CD4-positive, CD25-positive, alpha-beta regulatory T cell (primary cell): ENCODE results near the gene RNASE1. TPM values are rescaled to one million over a fixed set of nuclear protein-coding genes. Genes with fewer than 3 reads are reported as not detected.
A peak's percentile ranks its signal among the peaks of the same experiment; 100 is the strongest.
"Not testable (repeated sequence)": the region's sequence is repeated elsewhere in the genome, so short reads cannot be mapped to it uniquely, and the experiment has no call there.

Experiments
- ATAC-seq, 2 donors: fragments of 150-1000 bp; cut with Tn5 transposase; one replicate each; pipeline ENCODE4 v1.10.0; 2021; ENCODE audit warnings: low read depth in 2 of 2, moderate number of reproducible peaks in 2 of 2, moderate library complexity in 1 of 2
- DNase-seq, 3 donors: peaks; one replicate each; pipeline versions ENCODE4 v3.0.0 to v3.0.0-alpha.2; 2012 to 2022; ENCODE audit warnings: mixed read lengths in 1 of 3
- H3K27ac ChIP-seq: one replicate; pipeline ENCODE4 v1.7.0; 2013; ENCODE audit warnings: mild to moderate bottlenecking, low read length; ENCODE audit not compliant: insufficient read depth, poor library complexity, severe bottlenecking
- H3K27me3 ChIP-seq: one replicate; pipeline ENCODE4 v1.7.0; 2013; ENCODE audit warnings: low read length; ENCODE audit not compliant: control insufficient read depth, insufficient read depth
- H3K36me3 ChIP-seq: one replicate; pipeline ENCODE4 v1.7.0; 2013; ENCODE audit warnings: mild to moderate bottlenecking, low read length, moderate library complexity; ENCODE audit not compliant: control insufficient read depth, insufficient read depth
- H3K4me1 ChIP-seq: 2 replicates; pipeline ENCODE4 v1.7.0; 2013; ENCODE audit warnings: mild to moderate bottlenecking, low read length; ENCODE audit not compliant: insufficient read depth, control insufficient read depth, poor library complexity, severe bottlenecking
- H3K4me3 ChIP-seq: one replicate; pipeline ENCODE4 v1.7.0; 2013; ENCODE audit warnings: low read depth, mild to moderate bottlenecking, low read length, moderate library complexity
- H3K9me3 ChIP-seq, 2 experiments: 1 replicate in 1 of 2; 2 replicates in 1 of 2; pipeline ENCODE4 v1.7.0; 2013; ENCODE audit warnings: low read length in 2 of 2, mild to moderate bottlenecking in 1 of 2, moderate library complexity in 1 of 2; ENCODE audit not compliant: control insufficient read depth in 2 of 2
- H3K27ac Mint-ChIP-seq, 3 donors: one replicate each; pipeline ENCODE4 v1.8.0; 2020 to 2022; ENCODE audit warnings: mild to moderate bottlenecking in 3 of 3, mixed read lengths in 3 of 3, moderate library complexity in 2 of 3
- H3K27me3 Mint-ChIP-seq: one replicate; pipeline ENCODE4 v1.8.0; 2022; ENCODE audit warnings: mild to moderate bottlenecking, mixed read lengths
- H3K36me3 Mint-ChIP-seq: one replicate; pipeline ENCODE4 v1.8.0; 2020; ENCODE audit warnings: mixed read lengths
- H3K4me1 Mint-ChIP-seq, 4 donors: one replicate each; pipeline ENCODE4 v1.8.0; 2020 to 2022; ENCODE audit warnings: mixed read lengths in 4 of 4, mild to moderate bottlenecking in 1 of 4
- H3K4me3 Mint-ChIP-seq, 4 donors: one replicate each; pipeline ENCODE4 v1.8.0; 2020 to 2022; ENCODE audit warnings: mild to moderate bottlenecking in 4 of 4, mixed read lengths in 4 of 4, moderate library complexity in 3 of 4
- H3K9me3 Mint-ChIP-seq, 7 donors: one replicate each; pipeline ENCODE4 v1.8.0; 2020 to 2022; ENCODE audit warnings: mixed read lengths in 7 of 7, mild to moderate bottlenecking in 3 of 7, moderate library complexity in 2 of 7
- polyA plus RNA-seq, 4 donors: library from polyadenylated mRNA; unstranded; fragments of 300-500 nt; fragmentation: Illumina TruSeq; gene quantifications; one replicate each; pipeline ENCODE4 v1.2.3, GENCODE V29; 2021
- total RNA-seq: library from RNA; stranded (reverse); gene quantifications from one replicate; pipeline ENCODE4 v1.2.3, GENCODE V29; 2022

RNASE1 gene
- total and polyA plus RNA-seq, 5 donors from 2014 or later: not detected

GRCh38 chr14:20820063-20820904 lies 17.6 kb upstream of the RNASE1 start:
- Mint-ChIP-seq H3K4me3 (no peak overlapping the region), H3K9me3 (peaks cover 0 to 2% (median 0%) of the 10 kb centered on the region in 7 donors), H3K36me3 (no peaks in the 10 kb centered on the region), H3K27me3 (peaks cover 16% of the 10 kb centered on the region), H3K27ac (no peak overlapping the region), H3K4me1 (peaks cover 0 to 3% (median 0%) of the 10 kb centered on the region in 4 donors)
- Histone ChIP-seq H3K4me1 (no peaks in the 10 kb centered on the region), H3K9me3 (no peaks in the 10 kb centered on the region), H3K4me3 (no peak overlapping the region), H3K27ac (no peak overlapping the region), H3K27me3 (no peaks in the 10 kb centered on the region), H3K36me3 (no peaks in the 10 kb centered on the region)
- ATAC-seq (no peak), DNase-seq (no peak)

GRCh38 chr14:20818861-20819260 lies 16.2 kb upstream of the RNASE1 start:
- Histone ChIP-seq H3K9me3 (no peaks in the 10 kb centered on the region), H3K36me3 (no peaks in the 10 kb centered on the region), H3K27me3 (no peaks in the 10 kb centered on the region), H3K4me1 (no peaks in the 10 kb centered on the region), H3K4me3 (no peak overlapping the region), H3K27ac (no peak overlapping the region)
- Mint-ChIP-seq H3K27me3 (peaks cover 16% of the 10 kb centered on the region), H3K9me3 (peaks cover 0 to 2% (median 0%) of the 10 kb centered on the region in 7 donors), H3K36me3 (no peaks in the 10 kb centered on the region), H3K4me1 (peaks cover 0 to 3% (median 0%) of the 10 kb centered on the region in 4 donors), H3K4me3 (no peak overlapping the region), H3K27ac (no peak overlapping the region)
- DNase-seq: no peak
- ATAC-seq: no peak

- H3K4me3 Mint-ChIP-seq, DNase-seq, H3K9me3 Mint-ChIP-seq, H3K36me3 ChIP-seq, H3K27ac ChIP-seq, H3K27ac Mint-ChIP-seq, H3K4me1 Mint-ChIP-seq, H3K9me3 ChIP-seq, H3K4me1 ChIP-seq, H3K36me3 Mint-ChIP-seq, ATAC-seq, H3K4me3 ChIP-seq, H3K27me3 ChIP-seq: not testable (repeated sequence)
- peaks cover 14% of the 10 kb centered on the region for H3K27me3 Mint-ChIP-seq
Observed at GRCh38 chr14:20815946-20816345, 13.3 kb upstream of the RNASE1 start.

GRCh38 chr14:20811986-20812975 lies 9.6 kb upstream of the RNASE1 start:
- Mint-ChIP-seq H3K36me3 (no peaks in the 10 kb centered on the region), H3K27me3 (peaks cover 4% of the 10 kb centered on the region), H3K4me3 (no peak overlapping the region), H3K9me3 (peaks cover 0 to 1% (median 0%) of the 10 kb centered on the region in 7 donors), H3K27ac (no peak overlapping the region), H3K4me1 (peaks cover 0 to 3% (median 0%) of the 10 kb centered on the region in 4 donors)
- Histone ChIP-seq H3K27me3 (peaks cover 9% of the 10 kb centered on the region), H3K9me3 (no peaks in the 10 kb centered on the region), H3K27ac (no peak overlapping the region), H3K36me3 (no peaks in the 10 kb centered on the region), H3K4me1 (no peaks in the 10 kb centered on the region), H3K4me3 (no peak overlapping the region)
- DNase-seq: no peak
- ATAC-seq: no peak

- no peaks in the 10 kb centered on the region for H3K36me3 Mint-ChIP-seq
- DNase-seq: no peak
- no peaks in the 10 kb centered on the region for H3K4me1 Mint-ChIP-seq
- peak overlapping the region in 1 of 3 donors; percentile 0 for H3K27ac Mint-ChIP-seq
- no peaks in the 10 kb centered on the region for H3K4me1 ChIP-seq
- H3K36me3 ChIP-seq: no peaks in the 10 kb centered on the region
- no peak overlapping the region for H3K27ac ChIP-seq
- no peak for ATAC-seq
- no peaks in the 10 kb centered on the region for H3K9me3 ChIP-seq
- H3K27me3 Mint-ChIP-seq: peaks cover 4% of the 10 kb centered on the region
- H3K4me3 ChIP-seq: no peak overlapping the region
- no peak overlapping the region for H3K4me3 Mint-ChIP-seq
- H3K27me3 ChIP-seq: peaks cover 15% of the 10 kb centered on the region
- H3K9me3 Mint-ChIP-seq: no peaks in the 10 kb centered on the region
Observed at GRCh38 chr14:20809917-20810316, 7.3 kb upstream of the RNASE1 start.

- DNase-seq: no peak
- Histone ChIP-seq H3K9me3 (no peaks in the 10 kb centered on the region), H3K27me3 (peaks cover 17% of the 10 kb centered on the region), H3K36me3 (no peaks in the 10 kb centered on the region), H3K27ac (no peak overlapping the region), H3K4me3 (no peak overlapping the region), H3K4me1 (no peaks in the 10 kb centered on the region)
- H3K9me3 Mint-ChIP-seq: no peaks in the 10 kb centered on the region
- H3K4me3 Mint-ChIP-seq: no peak overlapping the region
- H3K27me3 Mint-ChIP-seq: peaks cover 1% of the 10 kb centered on the region
- no peak overlapping the region for H3K27ac Mint-ChIP-seq
- H3K4me1 Mint-ChIP-seq: no peaks in the 10 kb centered on the region
- no peak for ATAC-seq
- no peaks in the 10 kb centered on the region for H3K36me3 Mint-ChIP-seq
Observed at GRCh38 chr14:20808162-20808483, 5.5 kb upstream of the RNASE1 start.

GRCh38 chr14:20807304-20808161 lies 4.9 kb upstream of the RNASE1 start:
- H3K27me3 Mint-ChIP-seq: peaks cover 5% of the 10 kb centered on the region
- DNase-seq: no peak
- H3K27ac ChIP-seq: no peak overlapping the region
- H3K4me3 ChIP-seq: no peak overlapping the region
- no peaks in the 10 kb centered on the region for H3K4me1 ChIP-seq
- no peak overlapping the region for H3K4me3 Mint-ChIP-seq
- peaks cover 0 to under 1% (median 0%) of the 10 kb centered on the region in 7 donors for H3K9me3 Mint-ChIP-seq
- H3K27ac Mint-ChIP-seq: peak overlapping the region in 1 of 3 donors; percentile 75
- ATAC-seq: no peak
- H3K4me1 Mint-ChIP-seq: no peaks in the 10 kb centered on the region
- peaks cover 17% of the 10 kb centered on the region for H3K27me3 ChIP-seq
- H3K9me3 ChIP-seq: no peaks in the 10 kb centered on the region
- H3K36me3 Mint-ChIP-seq: no peaks in the 10 kb centered on the region
- H3K36me3 ChIP-seq: no peaks in the 10 kb centered on the region
